Endothelial cell of umbilical vein (primary cell): Measurements from ENCODE around the gene C6. TPM values are rescaled to one million over a fixed set of nuclear protein-coding genes. Genes with fewer than 3 reads are reported as not detected.

Experiments
- BruUV-seq: library from RNA; stranded (reverse); fragments of 400-500 nt; replicated peaks from 2 replicates; lab custom pipeline; 2021; lab: Mats Ljungman, UMichigan
- CTCF ChIA-PET: fragments of 300-600, 350-600 bp; sonication (Branson Sonifier 250); formaldehyde crosslinking; loops from one replicate; lab custom pipeline; 2021; ENCODE audit warnings: antibody characterized with exemption, inconsistent platforms; lab: Charles Lee
- POLR2A ChIA-PET: fragments of 300-600, 350-600 bp; sonication (Branson Sonifier 250); formaldehyde crosslinking; loops from one replicate; lab custom pipeline; 2021; ENCODE audit warnings: antibody characterized with exemption, inconsistent platforms; lab: Charles Lee
- DNase-seq: peaks from one replicate; pipeline ENCODE4 v3.0.0-alpha.2; 2011; ENCODE audit warnings: low read depth, low spot score
- FAIRE-seq: peaks from 2 replicates; lab custom pipeline; 2011; peaks lifted over from hg19 to GRCh38; lab: Jason Lieb, UNC
- H2AFZ ChIP-seq: 2 replicates; pipeline ENCODE4 v1.6.0; 2012; ENCODE audit warnings: low read depth, low read length, control low read depth, inconsistent platforms
- H3K27ac ChIP-seq: 2 replicates; pipeline ENCODE4 v1.5.1; 2011; ENCODE audit warnings: low read depth, mild to moderate bottlenecking, control low read depth, low read length, moderate library complexity; ENCODE audit not compliant: insufficient read depth
- H3K27me3 ChIP-seq, 2 experiments: 2 replicates each; pipeline versions ENCODE4 v1.6.0 to v1.6.1; 2011; ENCODE audit warnings: low read length in 2 of 2, mixed read lengths in 1 of 2; ENCODE audit not compliant: control insufficient read depth in 2 of 2, insufficient read depth in 2 of 2
- H3K36me3 ChIP-seq, 2 experiments: 2 replicates in 1 of 2; 3 replicates in 1 of 2; pipeline ENCODE4 v1.5.1; 2011; ENCODE audit warnings: low read length in 2 of 2, mild to moderate bottlenecking in 1 of 2, moderate library complexity in 1 of 2; ENCODE audit not compliant: control insufficient read depth in 2 of 2, insufficient read depth in 2 of 2; ENCODE audit errors: extremely low read depth in 1 of 2
- H3K4me1 ChIP-seq: 3 replicates; pipeline ENCODE4 v1.5.1; 2011; ENCODE audit warnings: mild to moderate bottlenecking, low read length; ENCODE audit not compliant: control insufficient read depth, insufficient read depth; ENCODE audit errors: extremely low read depth
- H3K4me2 ChIP-seq: 2 replicates; pipeline ENCODE4 v1.6.1; 2011; ENCODE audit warnings: low read length, control low read depth, mixed read lengths; ENCODE audit not compliant: insufficient read depth
- H3K4me3 ChIP-seq, 3 experiments: fragments of 200-600 bp in 1 of 3; sonication (generic), shearing (Covaris generic) in 1 of 3; replicated peaks in 1 of 3; 2 replicates each; pipeline ENCODE4 v1.5.1; 2011 to 2016; ENCODE audit warnings: control low read depth in 3 of 3, low read length in 3 of 3, mild to moderate bottlenecking in 2 of 3, inconsistent platforms in 1 of 3, low read depth in 1 of 3, moderate library complexity in 1 of 3; ENCODE audit not compliant: insufficient read depth in 1 of 3
- H3K79me2 ChIP-seq: 2 replicates; pipeline ENCODE4 v1.6.0; 2012; ENCODE audit warnings: low read length, inconsistent platforms; ENCODE audit not compliant: control insufficient read depth, insufficient read depth
- H3K9ac ChIP-seq: replicated peaks from 2 replicates; pipeline ENCODE3; 2011; ENCODE audit warnings: low read length, control low read depth; ENCODE audit not compliant: insufficient read depth; ENCODE audit errors: extremely low read depth
- H3K9me1 ChIP-seq: replicated peaks from 3 replicates; pipeline ENCODE4 v1.6.0; 2011; ENCODE audit warnings: mild to moderate bottlenecking, low read length; ENCODE audit not compliant: control insufficient read depth, insufficient read depth; ENCODE audit errors: extremely low read depth
- H3K9me3 ChIP-seq: replicated peaks from 2 replicates; pipeline ENCODE4 v1.5.1; 2012; ENCODE audit warnings: low read length, inconsistent platforms; ENCODE audit not compliant: control insufficient read depth, insufficient read depth
- H4K20me1 ChIP-seq: replicated peaks from 2 replicates; pipeline ENCODE3; 2011; ENCODE audit warnings: mild to moderate bottlenecking, low read length; ENCODE audit not compliant: control insufficient read depth, insufficient read depth; ENCODE audit errors: extremely low read depth
- EZH2 ChIP-seq: IDR thresholded peaks from 2 replicates; pipeline ENCODE4 v1.6.1; 2012; ENCODE audit warnings: borderline replicate concordance, low read depth, mild to moderate bottlenecking, moderate library complexity, low read length, inconsistent platforms; ENCODE audit not compliant: severe bottlenecking
- FOS ChIP-seq: IDR thresholded peaks from 2 replicates; pipeline ENCODE4 v1.6.1; 2011; ENCODE audit warnings: mild to moderate bottlenecking, low read length, moderate library complexity, borderline replicate concordance; ENCODE audit not compliant: insufficient read depth
- GATA2 ChIP-seq: IDR thresholded peaks from 2 replicates; pipeline ENCODE4 v1.7.0; 2011; ENCODE audit warnings: low read depth, mild to moderate bottlenecking, moderate library complexity, mixed read lengths, low read length; ENCODE audit not compliant: insufficient read length, insufficient read depth
- JUN ChIP-seq: IDR thresholded peaks from 2 replicates; pipeline ENCODE4 v1.6.1; 2011; ENCODE audit warnings: borderline replicate concordance, low read depth; ENCODE audit not compliant: insufficient read length, insufficient read depth
- MYC ChIP-seq: IDR thresholded peaks from one replicate; pipeline ENCODE4 v1.6.1; 2011; ENCODE audit warnings: mild to moderate bottlenecking, low read depth, low read length
- POLR2A ChIP-seq: IDR thresholded peaks from 2 replicates; pipeline ENCODE4 v1.6.1; 2012; ENCODE audit warnings: low read depth, mild to moderate bottlenecking, control low read depth, low read length
- POLR2AphosphoS5 ChIP-seq: IDR thresholded peaks from 2 replicates; pipeline ENCODE4 v1.6.1; 2012; ENCODE audit warnings: low read depth, mild to moderate bottlenecking, control low read depth, low read length, moderate library complexity; ENCODE audit not compliant: insufficient read depth
- dilution Hi-C: fragments of 300-500 bp; cut with MboI; formaldehyde crosslinking; loops from one replicate; pipeline ENCODE4 v1.15.0; 2019; ENCODE audit warnings: low sequenced_read_pairs; ENCODE audit not compliant: extremely low pct_ligation_motif_present
- intact Hi-C: fragments of 100-400 bp; cut with micrococcal nuclease; formaldehyde crosslinking; loops from one replicate; pipeline ENCODE4 v1.10.0; 2022
- polyA plus RNA-seq, 4 experiments: library from polyadenylated mRNA; depleted of rRNA in 3 of 4; stranded (reverse) in 3 of 4; unstranded in 1 of 4; fragments of >200 nt; gene quantifications; 2 replicates each; pipeline versions ENCODE4 v1.2.1 to v1.2.3, GENCODE V29; 2011 to 2012; ENCODE audit warnings: missing spikeins in 1 of 4
- total RNA-seq: library from RNA; stranded (reverse); gene quantifications from 2 replicates; pipeline ENCODE4 v1.2.3, GENCODE V29; 2021
- TF ChIP-seq, protein P1 (sequence below): IDR thresholded peaks from 2 replicates; pipeline ENCODE4 v1.6.1; 2011; ENCODE audit not compliant: insufficient read depth, insufficient read length
- TF ChIP-seq, protein P2 (sequence below), 2 donors: IDR thresholded peaks; 1 replicate in 1 of 2; 2 replicates in 1 of 2; pipeline ENCODE4 v1.5.1; 2011; ENCODE audit warnings: low read length in 2 of 2, mild to moderate bottlenecking in 2 of 2, moderate library complexity in 2 of 2, control low read depth in 1 of 2, inconsistent platforms in 1 of 2, low read depth in 1 of 2; ENCODE audit not compliant: insufficient read depth in 1 of 2; ENCODE audit errors: extremely low read depth in 1 of 2

The C6 gene
- total and polyA plus RNA-seq, 2 donors (not counting 3 experiments of a cell fraction or from before 2014, with no cell fraction given), result not detected

GRCh38 chr5:41219658-41220269 lies 6.4 kb upstream of the C6 start:
- H3K9me1 ChIP-seq, result no peaks in the 10 kb centered on the region
- ChIA-PET POLR2A (no interaction called here), CTCF (interaction anchor here (1.4 kb wide), 1 partner anchor 16 kb away, joined by 3 read pairs; no protein-coding TSS in a partner anchor)
- H3K79me2 ChIP-seq, result no peaks in the 10 kb centered on the region
- dilution Hi-C loops, result no loop called here
- H3K4me1 ChIP-seq, result no peaks in the 10 kb centered on the region
- no TSS peak for BruUV-seq
- intact Hi-C loops, result no loop called here
- no peak overlapping the region for H3K27ac ChIP-seq
- no peak overlapping the region for H3K4me2 ChIP-seq
- no peak overlapping the region for H2AFZ ChIP-seq
- H3K36me3 ChIP-seq, result no peaks in the 10 kb centered on the region
- H3K9ac ChIP-seq, result no peak overlapping the region
- H3K4me3 ChIP-seq, result no peak overlapping the region
- DNase-seq, result no peak
- FAIRE-seq, result no peak
- no peaks in the 10 kb centered on the region for H3K27me3 ChIP-seq
- TF ChIP-seq EZH2, result no peak
- no peaks in the 10 kb centered on the region for H4K20me1 ChIP-seq
- H3K9me3 ChIP-seq, result no peaks in the 10 kb centered on the region

DNA sequence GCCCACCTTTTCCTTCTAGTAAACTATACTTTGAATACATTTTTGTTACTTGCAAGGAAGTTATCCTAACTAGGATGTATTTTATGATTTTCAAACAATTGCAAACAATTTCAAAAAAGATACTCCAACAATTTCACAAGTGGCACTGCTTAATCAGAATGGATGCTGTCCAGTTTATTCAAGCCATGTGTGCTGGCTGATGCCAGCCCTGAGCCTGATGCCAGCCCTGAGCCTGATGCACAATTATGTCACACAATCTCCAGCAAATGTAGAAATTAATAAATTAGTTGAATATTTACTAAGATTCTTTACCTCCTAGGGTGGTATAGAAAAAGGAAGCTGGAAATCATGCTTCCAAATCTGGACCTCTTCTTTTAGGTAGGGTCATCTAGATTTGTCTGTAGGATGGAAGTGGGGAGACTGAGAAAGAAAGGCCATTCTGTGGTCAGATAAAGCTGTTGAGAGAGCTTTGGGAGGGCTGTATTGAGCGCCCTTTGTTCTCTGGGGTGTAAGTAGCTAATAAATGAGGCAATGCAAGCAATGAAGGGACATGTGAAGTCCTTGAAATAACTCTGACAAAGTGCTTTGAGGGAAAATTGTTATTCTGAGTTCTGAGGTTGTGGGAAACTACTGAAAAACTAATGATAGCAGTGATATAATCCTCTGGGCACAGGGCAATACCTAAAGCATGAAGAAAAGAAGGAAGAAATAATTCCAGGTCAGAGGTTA lies 5.8 kb upstream of the C6 start:
- Histone ChIP-seq H3K27me3 (no peaks in the 10 kb centered on the region), H3K79me2 (no peaks in the 10 kb centered on the region), H3K27ac (no peak overlapping the region), H3K4me1 (no peaks in the 10 kb centered on the region), H4K20me1 (no peaks in the 10 kb centered on the region), H3K9me1 (no peaks in the 10 kb centered on the region), H3K36me3 (no peaks in the 10 kb centered on the region), H3K9me3 (no peaks in the 10 kb centered on the region), H3K4me3 (no peak overlapping the region), H3K4me2 (no peak overlapping the region), H2AFZ (no peak overlapping the region), H3K9ac (no peak overlapping the region)
- TF ChIP-seq, protein P1, sequence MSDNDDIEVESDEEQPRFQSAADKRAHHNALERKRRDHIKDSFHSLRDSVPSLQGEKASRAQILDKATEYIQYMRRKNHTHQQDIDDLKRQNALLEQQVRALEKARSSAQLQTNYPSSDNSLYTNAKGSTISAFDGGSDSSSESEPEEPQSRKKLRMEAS, result no peak
- TF ChIP-seq FOS (no peak), POLR2A (no peak), JUN (no peak), GATA2 (no peak), MYC (no peak), EZH2 (no peak), POLR2AphosphoS5 (no peak)
- TF ChIP-seq, protein P2, sequence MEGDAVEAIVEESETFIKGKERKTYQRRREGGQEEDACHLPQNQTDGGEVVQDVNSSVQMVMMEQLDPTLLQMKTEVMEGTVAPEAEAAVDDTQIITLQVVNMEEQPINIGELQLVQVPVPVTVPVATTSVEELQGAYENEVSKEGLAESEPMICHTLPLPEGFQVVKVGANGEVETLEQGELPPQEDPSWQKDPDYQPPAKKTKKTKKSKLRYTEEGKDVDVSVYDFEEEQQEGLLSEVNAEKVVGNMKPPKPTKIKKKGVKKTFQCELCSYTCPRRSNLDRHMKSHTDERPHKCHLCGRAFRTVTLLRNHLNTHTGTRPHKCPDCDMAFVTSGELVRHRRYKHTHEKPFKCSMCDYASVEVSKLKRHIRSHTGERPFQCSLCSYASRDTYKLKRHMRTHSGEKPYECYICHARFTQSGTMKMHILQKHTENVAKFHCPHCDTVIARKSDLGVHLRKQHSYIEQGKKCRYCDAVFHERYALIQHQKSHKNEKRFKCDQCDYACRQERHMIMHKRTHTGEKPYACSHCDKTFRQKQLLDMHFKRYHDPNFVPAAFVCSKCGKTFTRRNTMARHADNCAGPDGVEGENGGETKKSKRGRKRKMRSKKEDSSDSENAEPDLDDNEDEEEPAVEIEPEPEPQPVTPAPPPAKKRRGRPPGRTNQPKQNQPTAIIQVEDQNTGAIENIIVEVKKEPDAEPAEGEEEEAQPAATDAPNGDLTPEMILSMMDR (IDR thresholded peaks at IDR 0.05; ENCODE audit: extremely low read depth in 1 of 2, insufficient read depth in 1 of 2, low read depth in 1 of 2, low read length in 2 of 2), result no peak
- intact Hi-C loops (no loop called here), dilution Hi-C loops (no loop called here)
- no TSS peak for BruUV-seq
- FAIRE-seq (no peak), DNase-seq (no peak)
- ChIA-PET POLR2A (no interaction called here), CTCF (interaction anchor here (1.4 kb wide), 1 partner anchor 15 kb away, joined by 3 read pairs; no protein-coding TSS in a partner anchor)
